T1000 (cell line): Measurements from ENCODE around the gene WSB1.

Source experiments
- DNase-seq: peaks from one replicate; lab custom pipeline; 2025; ENCODE audit warnings: mixed read lengths; lab: John Stamatoyannopoulos, UW

WSB1 gene

GRCh38 chr17:27280527-27280926 is 13.4 kb upstream of the WSB1 start:
- no peak for DNase-seq

- no peak for DNase-seq
These were observed 12.5 kb upstream of the WSB1 start for GRCh38 chr17:27281438-27281837.

- DNase-seq = no peak
These were observed 11.8 kb upstream of the WSB1 start for GRCh38 chr17:27282054-27282551.

- DNase-seq = no peak
These were observed 10.9 kb upstream of the WSB1 start for GRCh38 chr17:27283060-27283459.

- no peak for DNase-seq
These were observed 10.2 kb upstream of the WSB1 start for GRCh38 chr17:27283751-27284150.

- DNase-seq = no peak
These were observed 9.0 kb upstream of the WSB1 start for GRCh38 chr17:27284811-27285415.

GRCh38 chr17:27285516-27285915 is 8.4 kb upstream of the WSB1 start:
- DNase-seq = no peak

GRCh38 chr17:27288183-27288582 is 5.7 kb upstream of the WSB1 start:
- DNase-seq = no peak

GRCh38 chr17:27289856-27290255 is 4.1 kb upstream of the WSB1 start:
- DNase-seq = no peak

- no peak for DNase-seq
These were observed 2.9 kb upstream of the WSB1 start for GRCh38 chr17:27290916-27291598.

GRCh38 chr17:27293359-27293897 is 486 bp upstream of the WSB1 start:
- DNase-seq = no peak

- peak; percentile 53 for DNase-seq
These were observed 1.0 kb downstream of the WSB1 start for GRCh38 chr17:27294689-27295630.

- no peak for DNase-seq
These were observed 2.0 kb downstream of the WSB1 start for GRCh38 chr17:27295945-27296344.

GRCh38 chr17:27296428-27296979 is 2.6 kb downstream of the WSB1 start:
- no peak for DNase-seq

- DNase-seq = no peak
These were observed 5.6 kb downstream of the WSB1 start for GRCh38 chr17:27299384-27300049.

GRCh38 chr17:27303734-27304133 is 9.8 kb downstream of the WSB1 start:
- no peak for DNase-seq

- DNase-seq = no peak
These were observed 12.4 kb downstream of the WSB1 start for GRCh38 chr17:27306276-27306835.

- no peak for DNase-seq
These were observed 16.7 kb downstream of the WSB1 start for GRCh38 chr17:27310565-27311110.

- no peak for DNase-seq
These were observed 19.4 kb downstream of the WSB1 start for GRCh38 chr17:27313301-27313700.

- no peak for DNase-seq
These were observed 21.4 kb downstream of the WSB1 start for GRCh38 chr17:27315322-27315721.
